OCI-LY3 (cell line): ENCODE data around the gene PIP4K2C.

Experiments used
- CTCF ChIP-seq: fragments of 200-600, 300-600 bp; sonication (generic); IDR thresholded peaks from 2 replicates; pipeline ENCODE4 v1.5.1; 2014; ENCODE audit warnings: antibody characterized with exemption, low read length, low read depth
- EZH2phosphoT487 ChIP-seq: fragments of 200-600 bp; shearing (Covaris generic); IDR thresholded peaks from 2 replicates; pipeline ENCODE4 v1.6.1; 2018; ENCODE audit warnings: antibody characterized with exemption, mixed run types, low read depth

GRCh38 chr12:57585156-57585555 lies 5.8 kb upstream of the PIP4K2C start:
- TF ChIP-seq CTCF (no peak), EZH2phosphoT487 (no peak)
